ENCODE data around the gene PAX6. TPM values are rescaled to one million over a fixed set of nuclear protein-coding genes. Genes with fewer than 3 reads are reported as not detected.
"Not testable (repeated sequence)": the region's sequence is repeated elsewhere in the genome, so short reads cannot be mapped to it uniquely, and the experiment has no call there.

PAX6 gene
- total RNA-seq, 1 donor from 2014 or later, result 18.9 TPM

GRCh38 chr11:31764261-31764660 lies 46.9 kb downstream of the PAX6 start:
- TF ChIP-seq CTCF (conservative IDR thresholded peaks at IDR 0.05), result no peak

GRCh38 chr11:31763296-31763695 lies 47.8 kb downstream of the PAX6 start:
- Mint-ChIP-seq H3K4me1 (ENCODE audit: unreplicated experiment) (peaks cover 3% of the 10 kb centered on the region), H3K27me3 (no peaks in the 10 kb centered on the region), H3K4me3 (no peak overlapping the region), H3K36me3 (no peaks in the 10 kb centered on the region), H3K27ac (no peak overlapping the region), H3K9me3 (no peaks in the 10 kb centered on the region)
- DNase-seq (ENCODE audit: extremely low spot score, unreplicated experiment), result no peak
- no peak for TF ChIP-seq CTCF (conservative IDR thresholded peaks at IDR 0.05)

More at GRCh38 chr11:31764261-31764660, 46.9 kb downstream of the PAX6 start:
- Mint-ChIP-seq H3K27ac (no peak overlapping the region), H3K9me3 (no peaks in the 10 kb centered on the region), H3K4me3 (no peak overlapping the region), H3K4me1 (ENCODE audit: unreplicated experiment) (peaks cover 3% of the 10 kb centered on the region), H3K36me3 (no peaks in the 10 kb centered on the region), H3K27me3 (no peaks in the 10 kb centered on the region)
- DNase-seq (ENCODE audit: extremely low spot score, unreplicated experiment), result no peak

GRCh38 chr11:31761636-31762035 lies 49.5 kb downstream of the PAX6 start:
- H3K4me3 Mint-ChIP-seq, result no peak overlapping the region

GRCh38 chr11:31757260-31757835 lies 53.8 kb downstream of the PAX6 start:
- no peak overlapping the region for H3K4me3 Mint-ChIP-seq
- no peak for DNase-seq (ENCODE audit: extremely low spot score, unreplicated experiment)
- no peaks in the 10 kb centered on the region for H3K4me1 Mint-ChIP-seq (ENCODE audit: unreplicated experiment)
- no peaks in the 10 kb centered on the region for H3K27me3 Mint-ChIP-seq
- no peaks in the 10 kb centered on the region for H3K9me3 Mint-ChIP-seq
- no peaks in the 10 kb centered on the region for H3K36me3 Mint-ChIP-seq
- H3K27ac Mint-ChIP-seq, result no peak overlapping the region
- no peak for TF ChIP-seq CTCF (conservative IDR thresholded peaks at IDR 0.05)

More at GRCh38 chr11:31761636-31762035, 49.5 kb downstream of the PAX6 start:
- no peak for DNase-seq (ENCODE audit: extremely low spot score, unreplicated experiment)
- no peaks in the 10 kb centered on the region for H3K27me3 Mint-ChIP-seq
- peaks cover 3% of the 10 kb centered on the region for H3K4me1 Mint-ChIP-seq (ENCODE audit: unreplicated experiment)
- H3K9me3 Mint-ChIP-seq, result no peaks in the 10 kb centered on the region
- no peaks in the 10 kb centered on the region for H3K36me3 Mint-ChIP-seq
- TF ChIP-seq CTCF (conservative IDR thresholded peaks at IDR 0.05), result no peak
- no peak overlapping the region for H3K27ac Mint-ChIP-seq

GRCh38 chr11:31747581-31747980 lies 63.5 kb downstream of the PAX6 start:
- no peak overlapping the region for H3K4me3 Mint-ChIP-seq
- no peaks in the 10 kb centered on the region for H3K4me1 Mint-ChIP-seq (ENCODE audit: unreplicated experiment)
- no peaks in the 10 kb centered on the region for H3K36me3 Mint-ChIP-seq
- TF ChIP-seq CTCF (conservative IDR thresholded peaks at IDR 0.05), result no peak
- H3K27me3 Mint-ChIP-seq, result no peaks in the 10 kb centered on the region
- H3K27ac Mint-ChIP-seq, result no peak overlapping the region
- no peaks in the 10 kb centered on the region for H3K9me3 Mint-ChIP-seq
- DNase-seq (ENCODE audit: extremely low spot score, unreplicated experiment), result no peak

- not testable (repeated sequence) for H3K36me3 Mint-ChIP-seq; H3K4me3 Mint-ChIP-seq; H3K27ac Mint-ChIP-seq; H3K9me3 Mint-ChIP-seq; DNase-seq (ENCODE audit: extremely low spot score, unreplicated experiment); H3K27me3 Mint-ChIP-seq; H3K4me1 Mint-ChIP-seq (ENCODE audit: unreplicated experiment)
Measured at GRCh38 chr11:31740731-31741368, 70.3 kb downstream of the PAX6 start.

Measured in type B pancreatic cell (in vitro differentiated cells).